H1 (cell line): ENCODE results near the gene MIPEP. TPM values are rescaled to one million over a fixed set of nuclear protein-coding genes. Genes with fewer than 3 reads are reported as not detected.

ENCODE experiments used
- polyA plus RNA-seq, 7 experiments: library from polyadenylated mRNA; depleted of rRNA in 3 of 7; stranded (reverse) in 5 of 7; unstranded in 2 of 7; fragments of >200 nt in 5 of 7; fragments of 200-250 nt in 2 of 7; gene quantifications; 1 replicate in 5 of 7; 2 replicates in 1 of 7; 4 replicates in 1 of 7; pipeline versions ENCODE4 v1.2.1 to v1.2.3, GENCODE V29; 2011 to 2013; ENCODE audit warnings: missing spikeins in 2 of 7, mixed read lengths in 2 of 7
- total RNA-seq: library from RNA; stranded (reverse); fragmentation: NEBNext Ultra II Directional; extraction: Animal tissue kit (Norgen Biotek cat#: 25700); gene quantifications from 2 replicates; pipeline ENCODE4 v1.2.1, GENCODE V29; 2021
- TF ChIP-seq, protein P1 (sequence below): fragments of 300-600 bp; sonication (generic); IDR thresholded peaks from 2 replicates; pipeline ENCODE4 v1.7.1; 2012; ENCODE audit warnings: low read length, moderate library complexity, mild to moderate bottlenecking, inconsistent platforms; ENCODE audit not compliant: insufficient replicate concordance

MIPEP gene
- total and polyA plus RNA-seq, 2 of the 8 experiments (the other 6 are each of a cell fraction or from before 2014, with no cell fraction given): 24.0 to 24.2 TPM

DNA sequence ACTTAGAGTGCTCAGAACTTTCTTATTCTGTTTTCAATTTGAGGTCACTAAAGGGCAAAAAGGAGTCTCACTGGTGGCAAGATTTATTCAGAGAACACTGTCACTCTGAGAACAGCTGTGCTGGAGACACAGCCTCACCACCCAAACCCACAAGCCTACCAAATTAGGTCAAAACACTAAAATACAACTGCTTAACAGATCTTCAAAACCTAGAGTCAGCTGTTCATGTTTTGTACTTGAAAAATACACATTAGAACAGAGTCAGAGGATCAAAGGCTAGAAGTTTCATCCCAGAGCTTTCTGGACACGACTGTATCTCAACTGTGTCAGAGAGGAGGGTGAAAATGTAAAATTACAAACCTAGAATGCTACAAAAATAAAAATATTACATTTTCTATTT is 89.3 kb downstream of the MIPEP start (continued):
- TF ChIP-seq, protein P1, sequence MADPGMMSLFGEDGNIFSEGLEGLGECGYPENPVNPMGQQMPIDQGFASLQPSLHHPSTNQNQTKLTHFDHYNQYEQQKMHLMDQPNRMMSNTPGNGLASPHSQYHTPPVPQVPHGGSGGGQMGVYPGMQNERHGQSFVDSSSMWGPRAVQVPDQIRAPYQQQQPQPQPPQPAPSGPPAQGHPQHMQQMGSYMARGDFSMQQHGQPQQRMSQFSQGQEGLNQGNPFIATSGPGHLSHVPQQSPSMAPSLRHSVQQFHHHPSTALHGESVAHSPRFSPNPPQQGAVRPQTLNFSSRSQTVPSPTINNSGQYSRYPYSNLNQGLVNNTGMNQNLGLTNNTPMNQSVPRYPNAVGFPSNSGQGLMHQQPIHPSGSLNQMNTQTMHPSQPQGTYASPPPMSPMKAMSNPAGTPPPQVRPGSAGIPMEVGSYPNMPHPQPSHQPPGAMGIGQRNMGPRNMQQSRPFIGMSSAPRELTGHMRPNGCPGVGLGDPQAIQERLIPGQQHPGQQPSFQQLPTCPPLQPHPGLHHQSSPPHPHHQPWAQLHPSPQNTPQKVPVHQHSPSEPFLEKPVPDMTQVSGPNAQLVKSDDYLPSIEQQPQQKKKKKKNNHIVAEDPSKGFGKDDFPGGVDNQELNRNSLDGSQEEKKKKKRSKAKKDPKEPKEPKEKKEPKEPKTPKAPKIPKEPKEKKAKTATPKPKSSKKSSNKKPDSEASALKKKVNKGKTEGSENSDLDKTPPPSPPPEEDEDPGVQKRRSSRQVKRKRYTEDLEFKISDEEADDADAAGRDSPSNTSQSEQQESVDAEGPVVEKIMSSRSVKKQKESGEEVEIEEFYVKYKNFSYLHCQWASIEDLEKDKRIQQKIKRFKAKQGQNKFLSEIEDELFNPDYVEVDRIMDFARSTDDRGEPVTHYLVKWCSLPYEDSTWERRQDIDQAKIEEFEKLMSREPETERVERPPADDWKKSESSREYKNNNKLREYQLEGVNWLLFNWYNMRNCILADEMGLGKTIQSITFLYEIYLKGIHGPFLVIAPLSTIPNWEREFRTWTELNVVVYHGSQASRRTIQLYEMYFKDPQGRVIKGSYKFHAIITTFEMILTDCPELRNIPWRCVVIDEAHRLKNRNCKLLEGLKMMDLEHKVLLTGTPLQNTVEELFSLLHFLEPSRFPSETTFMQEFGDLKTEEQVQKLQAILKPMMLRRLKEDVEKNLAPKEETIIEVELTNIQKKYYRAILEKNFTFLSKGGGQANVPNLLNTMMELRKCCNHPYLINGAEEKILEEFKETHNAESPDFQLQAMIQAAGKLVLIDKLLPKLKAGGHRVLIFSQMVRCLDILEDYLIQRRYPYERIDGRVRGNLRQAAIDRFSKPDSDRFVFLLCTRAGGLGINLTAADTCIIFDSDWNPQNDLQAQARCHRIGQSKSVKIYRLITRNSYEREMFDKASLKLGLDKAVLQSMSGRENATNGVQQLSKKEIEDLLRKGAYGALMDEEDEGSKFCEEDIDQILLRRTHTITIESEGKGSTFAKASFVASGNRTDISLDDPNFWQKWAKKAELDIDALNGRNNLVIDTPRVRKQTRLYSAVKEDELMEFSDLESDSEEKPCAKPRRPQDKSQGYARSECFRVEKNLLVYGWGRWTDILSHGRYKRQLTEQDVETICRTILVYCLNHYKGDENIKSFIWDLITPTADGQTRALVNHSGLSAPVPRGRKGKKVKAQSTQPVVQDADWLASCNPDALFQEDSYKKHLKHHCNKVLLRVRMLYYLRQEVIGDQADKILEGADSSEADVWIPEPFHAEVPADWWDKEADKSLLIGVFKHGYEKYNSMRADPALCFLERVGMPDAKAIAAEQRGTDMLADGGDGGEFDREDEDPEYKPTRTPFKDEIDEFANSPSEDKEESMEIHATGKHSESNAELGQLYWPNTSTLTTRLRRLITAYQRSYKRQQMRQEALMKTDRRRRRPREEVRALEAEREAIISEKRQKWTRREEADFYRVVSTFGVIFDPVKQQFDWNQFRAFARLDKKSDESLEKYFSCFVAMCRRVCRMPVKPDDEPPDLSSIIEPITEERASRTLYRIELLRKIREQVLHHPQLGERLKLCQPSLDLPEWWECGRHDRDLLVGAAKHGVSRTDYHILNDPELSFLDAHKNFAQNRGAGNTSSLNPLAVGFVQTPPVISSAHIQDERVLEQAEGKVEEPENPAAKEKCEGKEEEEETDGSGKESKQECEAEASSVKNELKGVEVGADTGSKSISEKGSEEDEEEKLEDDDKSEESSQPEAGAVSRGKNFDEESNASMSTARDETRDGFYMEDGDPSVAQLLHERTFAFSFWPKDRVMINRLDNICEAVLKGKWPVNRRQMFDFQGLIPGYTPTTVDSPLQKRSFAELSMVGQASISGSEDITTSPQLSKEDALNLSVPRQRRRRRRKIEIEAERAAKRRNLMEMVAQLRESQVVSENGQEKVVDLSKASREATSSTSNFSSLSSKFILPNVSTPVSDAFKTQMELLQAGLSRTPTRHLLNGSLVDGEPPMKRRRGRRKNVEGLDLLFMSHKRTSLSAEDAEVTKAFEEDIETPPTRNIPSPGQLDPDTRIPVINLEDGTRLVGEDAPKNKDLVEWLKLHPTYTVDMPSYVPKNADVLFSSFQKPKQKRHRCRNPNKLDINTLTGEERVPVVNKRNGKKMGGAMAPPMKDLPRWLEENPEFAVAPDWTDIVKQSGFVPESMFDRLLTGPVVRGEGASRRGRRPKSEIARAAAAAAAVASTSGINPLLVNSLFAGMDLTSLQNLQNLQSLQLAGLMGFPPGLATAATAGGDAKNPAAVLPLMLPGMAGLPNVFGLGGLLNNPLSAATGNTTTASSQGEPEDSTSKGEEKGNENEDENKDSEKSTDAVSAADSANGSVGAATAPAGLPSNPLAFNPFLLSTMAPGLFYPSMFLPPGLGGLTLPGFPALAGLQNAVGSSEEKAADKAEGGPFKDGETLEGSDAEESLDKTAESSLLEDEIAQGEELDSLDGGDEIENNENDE: no peak
- TF ChIP-seq, all 59 proteins: peak for 0
